Left cardiac atrium (tissue), 4 donors: ENCODE data around the gene NFIA. TPM values are rescaled to one million over a fixed set of nuclear protein-coding genes. Genes with fewer than 3 reads are reported as not detected.

Source experiments
- ATAC-seq, 2 donors: fragments of 200-7000 bp; cut with Tn5 transposase; one replicate each; pipeline ENCODE4 v1.9.1; 2020; ENCODE audit warnings: mild to moderate bottlenecking in 2 of 2, moderate library complexity in 2 of 2
- DNase-seq: peaks from one replicate; pipeline ENCODE4 v3.0.0-alpha.2; 2020
- intact Hi-C, 2 donors: fragments of 100-400 bp; cut with DNase I; formaldehyde crosslinking; loops; one replicate each; pipeline versions ENCODE4 v1.14.1 to v1.15.1; 2022 to 2023
- total RNA-seq, 2 donors: library from RNA; stranded (reverse); fragmentation: NEBNext Ultra II Directional; extraction: Animal tissue kit (Norgen Biotek cat#: 25700); gene quantifications; one replicate each; pipeline ENCODE4 v1.2.1, GENCODE V29; 2021
- donor health status: DM: no; HTN: yes; CAD: no.
- donor health status: DM: no; HTN: yes; CAD: no; lungs with severe emphysema.
- donor health status: DM: yes; HTN: yes; CAD: no.
- donor health status: Dilated cardiomyopathy.

The NFIA gene
- total RNA-seq, 2 donors from 2014 or later, result 94.1 to 97.8 TPM

GRCh38 chr1:61337981-61338848 lies 255.9 kb downstream of the NFIA start:
- ATAC-seq, result peak; percentile 91 to 92

GRCh38 chr1:61338899-61339298 lies 256.5 kb downstream of the NFIA start:
- DNase-seq (no peak), ATAC-seq (no peak)
- intact Hi-C loops, result loop anchor here (2.0 to 5.0 kb wide), 4 partner anchors 113 to 288 kb away; no protein-coding TSS in a partner anchor

More at GRCh38 chr1:61337981-61338848, 255.9 kb downstream of the NFIA start:
- intact Hi-C loops, result loop anchor here (2.0 to 5.0 kb wide), 4 partner anchors 114 to 287 kb away; no protein-coding TSS in a partner anchor
- peak; percentile 78 for DNase-seq

- intact Hi-C loops, result no loop called here
- DNase-seq (no peak), ATAC-seq (no peak)
Measured at GRCh38 chr1:61341426-61341825, 259.1 kb downstream of the NFIA start.

GRCh38 chr1:61343734-61344420 lies 261.5 kb downstream of the NFIA start:
- intact Hi-C loops, result no loop called here
- peak in 1 of 2 donors; percentile 24 for ATAC-seq
- no peak for DNase-seq

- ATAC-seq, result peak; percentile 25 to 52
- intact Hi-C loops, result no loop called here
- no peak for DNase-seq
Measured at GRCh38 chr1:61344696-61345095, 262.3 kb downstream of the NFIA start.

- ATAC-seq, result no peak
Measured at GRCh38 chr1:61348025-61348665, 265.8 kb downstream of the NFIA start.

GRCh38 chr1:61352845-61353435 lies 270.6 kb downstream of the NFIA start:
- peak in 1 of 2 donors; percentile 31 for ATAC-seq
- DNase-seq, result no peak
- intact Hi-C loops, result no loop called here

More at GRCh38 chr1:61348025-61348665, 265.8 kb downstream of the NFIA start:
- DNase-seq, result no peak
- intact Hi-C loops, result no loop called here

GRCh38 chr1:61353797-61354406 lies 271.5 kb downstream of the NFIA start:
- DNase-seq (no peak), ATAC-seq (peak in 1 of 2 donors; percentile 56)
- intact Hi-C loops, result no loop called here

- DNase-seq, result no peak
- ATAC-seq, result no peak
- intact Hi-C loops, result no loop called here
Measured at GRCh38 chr1:61356016-61356415, 273.7 kb downstream of the NFIA start.

GRCh38 chr1:61356995-61357394 lies 274.6 kb downstream of the NFIA start:
- DNase-seq, result no peak
- intact Hi-C loops, result no loop called here
- ATAC-seq, result peak; percentile 45 to 70

GRCh38 chr1:61357539-61357938 lies 275.2 kb downstream of the NFIA start:
- DNase-seq (no peak), ATAC-seq (no peak)
- intact Hi-C loops, result no loop called here

- ATAC-seq, result peak in 1 of 2 donors; percentile 32
- intact Hi-C loops, result no loop called here
- DNase-seq, result no peak
Measured at GRCh38 chr1:61358770-61359455, 276.6 kb downstream of the NFIA start.

GRCh38 chr1:61361931-61362330 lies 279.6 kb downstream of the NFIA start:
- no peak for DNase-seq
- ATAC-seq, result no peak
- intact Hi-C loops, result no loop called here

- no peak for ATAC-seq
- no peak for DNase-seq
Measured at GRCh38 chr1:61362351-61362750, 280.0 kb downstream of the NFIA start.

GRCh38 chr1:61368366-61368765 lies 286.0 kb downstream of the NFIA start:
- intact Hi-C loops, result no loop called here
- no peak for DNase-seq
- ATAC-seq, result no peak

More at GRCh38 chr1:61362351-61362750, 280.0 kb downstream of the NFIA start:
- intact Hi-C loops, result no loop called here

GRCh38 chr1:61368876-61369275 lies 286.5 kb downstream of the NFIA start:
- DNase-seq (no peak), ATAC-seq (peak; percentile 67 to 78)
- intact Hi-C loops, result no loop called here

GRCh38 chr1:61370177-61370912 lies 288.0 kb downstream of the NFIA start:
- ATAC-seq (peak in 1 of 2 donors; percentile 22), DNase-seq (no peak)
- intact Hi-C loops, result no loop called here

GRCh38 chr1:61370913-61371279 lies 288.5 kb downstream of the NFIA start:
- intact Hi-C loops, result no loop called here
- DNase-seq (no peak), ATAC-seq (no peak)
